ENCODE measurements around the gene EPB41.
"Not testable (repeated sequence)": the region's sequence is repeated elsewhere in the genome, so short reads cannot be mapped to it uniquely, and the experiment has no call there.

Gene EPB41

GRCh38 chr1:29032841-29033240, 118.5 kb downstream of the EPB41 start:
- DNase-seq (ENCODE audit: extremely low read depth, low read depth) = no peak
- TF ChIP-seq, protein P1, sequence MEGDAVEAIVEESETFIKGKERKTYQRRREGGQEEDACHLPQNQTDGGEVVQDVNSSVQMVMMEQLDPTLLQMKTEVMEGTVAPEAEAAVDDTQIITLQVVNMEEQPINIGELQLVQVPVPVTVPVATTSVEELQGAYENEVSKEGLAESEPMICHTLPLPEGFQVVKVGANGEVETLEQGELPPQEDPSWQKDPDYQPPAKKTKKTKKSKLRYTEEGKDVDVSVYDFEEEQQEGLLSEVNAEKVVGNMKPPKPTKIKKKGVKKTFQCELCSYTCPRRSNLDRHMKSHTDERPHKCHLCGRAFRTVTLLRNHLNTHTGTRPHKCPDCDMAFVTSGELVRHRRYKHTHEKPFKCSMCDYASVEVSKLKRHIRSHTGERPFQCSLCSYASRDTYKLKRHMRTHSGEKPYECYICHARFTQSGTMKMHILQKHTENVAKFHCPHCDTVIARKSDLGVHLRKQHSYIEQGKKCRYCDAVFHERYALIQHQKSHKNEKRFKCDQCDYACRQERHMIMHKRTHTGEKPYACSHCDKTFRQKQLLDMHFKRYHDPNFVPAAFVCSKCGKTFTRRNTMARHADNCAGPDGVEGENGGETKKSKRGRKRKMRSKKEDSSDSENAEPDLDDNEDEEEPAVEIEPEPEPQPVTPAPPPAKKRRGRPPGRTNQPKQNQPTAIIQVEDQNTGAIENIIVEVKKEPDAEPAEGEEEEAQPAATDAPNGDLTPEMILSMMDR (IDR thresholded peaks at IDR 0.05; ENCODE audit: low read depth, low read length) = no peak

DNA sequence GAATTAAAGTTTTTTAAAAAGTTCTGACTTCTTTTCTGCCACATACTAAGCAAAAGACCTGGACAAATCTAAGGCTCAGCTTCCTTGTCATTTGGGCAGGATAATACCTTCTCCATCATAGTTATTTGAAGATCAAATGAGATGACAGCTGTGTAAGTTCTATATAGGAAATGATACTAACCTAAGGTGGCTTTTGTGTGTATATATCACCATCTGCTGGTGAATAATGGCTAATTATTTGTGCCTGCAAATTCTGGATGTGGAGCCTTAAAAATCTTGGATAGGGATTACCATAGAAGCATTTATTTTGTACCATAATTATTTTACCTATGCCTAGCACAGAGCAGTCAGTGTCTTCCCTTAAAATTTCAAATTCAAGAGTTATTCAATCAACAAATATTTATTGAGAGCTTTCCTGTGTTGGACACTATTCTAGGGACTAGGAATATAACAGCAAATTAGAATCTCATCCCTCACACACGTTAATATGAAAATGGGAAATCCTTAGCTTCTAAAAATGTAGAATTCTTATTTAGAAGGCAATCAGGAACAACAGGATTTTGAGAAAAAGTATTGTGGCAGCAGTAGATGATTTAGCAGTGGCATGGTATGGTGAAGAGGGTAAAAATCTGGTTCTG, 119.6 kb downstream of the EPB41 start:
- no peak for DNase-seq (ENCODE audit: extremely low read depth, low read depth)

GRCh38 chr1:29043274-29043965, 129.1 kb downstream of the EPB41 start:
- DNase-seq (ENCODE audit: extremely low read depth, low read depth) = no peak
- TF ChIP-seq, protein P1 (IDR thresholded peaks at IDR 0.05; ENCODE audit: low read depth, low read length) = no peak

More for the DNA sequence above, 119.6 kb downstream of the EPB41 start:
- TF ChIP-seq, protein P1 (IDR thresholded peaks at IDR 0.05; ENCODE audit: low read depth, low read length) = peak; percentile 56

DNA sequence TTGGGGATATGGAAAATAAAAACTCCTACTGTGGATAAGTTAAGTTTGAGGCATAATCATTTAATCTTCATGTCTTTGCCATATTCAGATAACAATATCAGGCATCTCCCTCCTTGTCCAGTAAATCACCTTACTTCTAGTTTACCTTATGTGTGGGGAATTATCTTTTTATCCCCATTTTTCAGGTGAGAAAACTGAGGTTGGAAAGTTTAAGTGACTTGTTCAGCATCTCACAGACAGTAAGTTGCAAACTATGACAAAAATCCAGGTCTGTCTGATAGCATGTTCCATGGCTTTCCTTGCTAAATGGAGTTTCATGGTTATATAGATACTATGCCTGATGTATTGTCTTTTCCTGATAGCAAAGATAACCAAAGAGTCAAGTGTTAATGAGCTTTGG, 129.6 kb downstream of the EPB41 start:
- no peak for DNase-seq (ENCODE audit: extremely low read depth, low read depth)

DNA sequence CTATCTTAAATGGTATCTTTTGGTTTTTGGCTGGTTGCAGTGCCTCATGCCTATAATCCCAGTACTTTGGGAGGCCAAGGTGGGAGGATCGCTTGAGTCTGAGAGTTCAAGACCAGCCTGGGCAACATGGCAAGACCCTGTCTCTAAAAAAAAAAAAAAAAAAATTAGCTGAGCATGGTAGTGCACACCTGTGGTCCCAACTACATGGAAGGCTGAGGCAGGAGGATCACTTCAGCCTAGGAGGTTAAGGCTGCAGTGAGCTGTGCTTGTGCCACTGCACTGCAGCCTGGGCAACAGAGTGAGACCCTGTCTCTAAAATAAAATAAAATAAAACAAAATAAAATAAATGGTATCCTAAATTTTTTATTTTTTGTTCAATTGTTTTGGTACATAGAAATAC, 131.3 kb downstream of the EPB41 start:
- DNase-seq (ENCODE audit: extremely low read depth, low read depth) = not testable (repeated sequence)

More for the DNA sequence above, 129.6 kb downstream of the EPB41 start:
- TF ChIP-seq, protein P1 (IDR thresholded peaks at IDR 0.05; ENCODE audit: low read depth, low read length) = no peak

- DNase-seq (ENCODE audit: extremely low read depth, low read depth) = no peak
- TF ChIP-seq, protein P1 (IDR thresholded peaks at IDR 0.05; ENCODE audit: low read depth, low read length) = no peak
Observed at GRCh38 chr1:29047142-29047541, 132.8 kb downstream of the EPB41 start.

GRCh38 chr1:29050166-29050565, 135.8 kb downstream of the EPB41 start:
- no peak for DNase-seq (ENCODE audit: extremely low read depth, low read depth)

More at GRCh38 chr1:29050166-29050565, 135.8 kb downstream of the EPB41 start:
- TF ChIP-seq, protein P1 (IDR thresholded peaks at IDR 0.05; ENCODE audit: low read depth, low read length) = no peak

All from AG09319 (cell line).